Erythroblast (primary cell): Measurements from ENCODE around the gene SLC25A38.

Source experiments
- GATA1 ChIP-seq: IDR thresholded peaks from 2 replicates; pipeline ENCODE4 v1.6.1; 2011; ENCODE audit warnings: low read depth, mild to moderate bottlenecking, control low read depth, low read length, moderate library complexity
- POLR2A ChIP-seq: IDR thresholded peaks from 2 replicates; pipeline ENCODE4 v1.6.1; 2011; ENCODE audit warnings: mild to moderate bottlenecking, low read length

DNA sequence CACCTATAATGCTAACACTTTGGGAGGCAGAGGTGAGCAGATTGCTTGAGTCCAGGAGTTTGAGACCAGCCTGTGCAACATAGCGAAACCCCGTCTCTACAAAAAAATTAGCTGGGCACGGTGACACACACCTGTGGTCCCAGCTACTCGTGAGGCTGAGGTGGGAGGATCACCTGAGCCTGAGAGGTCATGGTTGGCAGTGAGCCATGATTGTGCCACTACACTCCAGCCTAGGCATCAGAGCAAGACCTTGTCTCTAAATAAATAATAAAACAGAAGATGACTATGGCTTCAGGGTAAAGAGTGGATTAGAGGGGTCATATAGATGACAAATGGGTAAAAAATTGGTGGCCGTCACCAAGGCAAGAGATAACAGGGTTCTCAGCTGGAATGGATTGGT, 3.1 kb downstream of the SLC25A38 start:
- TF ChIP-seq POLR2A (no peak), GATA1 (no peak)
